Measurements from ENCODE around the gene AP1M1.
"Not testable (repeated sequence)": the region's sequence is repeated elsewhere in the genome, so short reads cannot be mapped to it uniquely, and the experiment has no call there.

The AP1M1 gene

DNA sequence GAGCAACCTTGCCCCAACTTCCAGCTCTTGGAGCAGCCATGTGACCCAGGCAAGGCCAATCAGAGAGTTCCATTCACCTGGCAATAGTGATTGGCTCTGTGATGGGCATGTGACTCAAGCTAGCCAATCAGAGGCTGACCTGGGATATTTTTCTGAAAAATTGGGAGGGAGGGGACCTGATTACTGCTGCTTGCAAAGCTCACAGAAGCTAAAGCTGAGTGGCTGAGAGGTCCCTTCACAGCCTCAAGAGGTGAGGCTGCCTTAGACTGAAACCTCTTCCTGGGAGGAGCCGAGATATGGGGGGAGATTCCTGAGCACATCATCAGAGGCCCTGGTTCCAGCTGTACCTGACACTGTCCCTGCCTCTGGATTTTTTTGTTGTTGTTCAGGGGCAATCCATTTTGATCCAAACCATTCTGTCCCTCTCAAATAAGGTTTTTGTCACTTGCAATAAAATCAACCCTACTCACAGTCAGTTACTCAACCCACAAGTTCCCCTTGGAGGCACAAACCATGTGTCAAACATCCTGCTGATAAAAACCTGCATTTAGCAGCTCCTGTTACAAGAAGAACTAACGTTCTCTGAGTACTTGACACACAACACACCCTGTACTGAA, 29.1 kb upstream of the AP1M1 start:
- no peak for TF ChIP-seq CTCF (conservative IDR thresholded peaks at IDR 0.05)
- H3K27ac ChIP-seq, result no peak overlapping the region

DNA sequence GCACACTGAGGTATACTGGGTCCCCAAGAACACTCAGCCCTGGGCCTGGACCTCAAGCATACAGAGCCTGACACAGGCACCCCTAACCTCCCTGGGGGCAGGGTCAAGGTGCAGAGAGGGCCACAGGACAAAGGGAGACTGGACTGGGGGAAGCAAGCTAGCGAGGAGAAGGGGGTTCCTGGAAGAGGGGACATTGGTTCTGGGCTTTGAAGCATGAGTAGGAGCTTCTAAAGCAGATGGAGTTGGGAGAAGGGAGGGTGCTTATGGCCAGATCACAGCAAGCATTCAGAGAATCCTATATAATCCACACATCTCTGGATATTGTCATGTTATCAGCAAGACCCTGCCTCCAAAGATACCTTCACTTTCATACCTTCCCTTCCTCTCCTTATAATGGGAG, 27.6 kb upstream of the AP1M1 start:
- H3K27ac ChIP-seq, result no peak overlapping the region
- no peak for TF ChIP-seq CTCF (conservative IDR thresholded peaks at IDR 0.05)

DNA sequence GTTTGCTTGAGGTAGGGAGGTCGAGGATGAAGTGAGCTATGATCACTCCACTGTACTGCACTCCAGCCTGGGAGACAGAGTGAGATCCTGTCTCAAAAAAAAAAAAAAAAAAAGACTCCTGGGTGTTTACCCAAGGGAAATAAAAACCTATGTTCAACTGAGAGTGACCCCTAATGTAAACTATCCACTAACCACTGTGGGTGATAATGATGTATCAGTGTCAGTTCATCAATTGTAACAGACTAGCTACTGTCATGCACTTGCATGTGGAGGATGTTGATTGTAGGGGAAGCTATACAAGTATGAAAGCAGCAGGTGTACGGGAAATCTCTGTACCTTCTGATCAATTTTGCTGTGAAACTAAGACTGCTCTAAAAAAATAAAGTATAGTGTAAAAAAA, 21.8 kb upstream of the AP1M1 start:
- H3K27ac ChIP-seq, result no peak overlapping the region
- TF ChIP-seq CTCF (conservative IDR thresholded peaks at IDR 0.05), result no peak

GRCh38 chr19:16178866-16179265, 18.8 kb upstream of the AP1M1 start:
- H3K27ac ChIP-seq, result not testable (repeated sequence)

DNA sequence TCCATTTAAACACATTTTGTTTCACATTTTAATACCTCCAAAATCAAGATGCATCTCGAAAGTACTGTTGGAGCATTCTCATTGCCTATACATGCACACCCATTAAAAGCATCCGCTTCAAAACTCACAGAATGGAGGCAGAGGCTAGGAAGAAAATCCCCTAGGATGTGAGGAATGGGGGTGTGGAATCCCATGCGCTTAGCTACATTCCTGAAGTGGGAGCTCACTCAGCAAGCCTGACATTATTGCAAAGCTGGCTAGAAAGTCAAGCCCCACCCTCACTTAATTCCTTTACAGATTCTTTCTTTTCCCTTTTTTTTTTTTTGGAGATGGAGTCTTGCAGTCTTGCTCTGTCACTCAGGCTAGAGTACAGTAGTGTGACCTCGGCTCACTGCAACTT, 17.1 kb upstream of the AP1M1 start:
- no peak for TF ChIP-seq CTCF (conservative IDR thresholded peaks at IDR 0.05)
- H3K27ac ChIP-seq, result no peak overlapping the region

GRCh38 chr19:16184665-16185122, 13.0 kb upstream of the AP1M1 start:
- H3K27ac ChIP-seq, result peak overlapping the region; percentile 86
- TF ChIP-seq CTCF (conservative IDR thresholded peaks at IDR 0.05), result no peak

DNA sequence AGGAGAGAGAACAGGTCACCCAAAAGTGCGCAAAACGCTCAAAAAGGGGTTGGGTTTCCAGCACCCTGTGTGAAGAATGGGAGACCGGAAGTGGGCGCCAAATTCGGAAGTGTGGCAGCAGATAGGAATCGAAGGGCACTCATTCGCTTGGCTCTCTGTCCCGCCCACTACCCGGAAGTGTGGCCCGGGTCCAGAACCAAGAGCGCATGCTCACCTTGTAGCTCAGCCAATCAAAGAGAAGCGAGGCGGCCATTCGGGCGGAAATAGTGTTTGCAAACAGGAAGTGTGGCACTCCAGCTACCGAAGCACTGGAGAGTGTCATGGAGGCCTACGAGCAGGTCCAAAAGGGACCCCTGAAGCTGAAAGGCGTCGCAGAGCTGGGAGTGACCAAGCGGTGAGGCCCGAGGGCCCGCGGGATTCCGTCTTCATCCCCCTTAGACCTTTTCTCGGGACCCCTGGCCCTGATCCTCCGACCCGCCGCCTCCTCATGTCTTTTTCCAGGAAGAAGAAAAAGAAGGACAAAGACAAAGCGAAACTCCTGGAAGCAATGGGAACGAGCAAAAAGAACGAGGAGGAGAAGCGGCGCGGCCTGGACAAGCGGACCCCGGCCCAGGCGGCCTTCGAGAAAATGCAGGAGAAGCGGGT, 12.5 kb upstream of the AP1M1 start, which contains the start of gene FAM32A:
Gene FAM32A (plus strand): TSS at position 288 of the 645 bp plus-strand sequence. CDS start 33 bp downstream, at position 321.
- TF ChIP-seq CTCF (conservative IDR thresholded peaks at IDR 0.05), result no peak
- peak within 1 kb of the TSS; percentile 86 for H3K27ac ChIP-seq

DNA sequence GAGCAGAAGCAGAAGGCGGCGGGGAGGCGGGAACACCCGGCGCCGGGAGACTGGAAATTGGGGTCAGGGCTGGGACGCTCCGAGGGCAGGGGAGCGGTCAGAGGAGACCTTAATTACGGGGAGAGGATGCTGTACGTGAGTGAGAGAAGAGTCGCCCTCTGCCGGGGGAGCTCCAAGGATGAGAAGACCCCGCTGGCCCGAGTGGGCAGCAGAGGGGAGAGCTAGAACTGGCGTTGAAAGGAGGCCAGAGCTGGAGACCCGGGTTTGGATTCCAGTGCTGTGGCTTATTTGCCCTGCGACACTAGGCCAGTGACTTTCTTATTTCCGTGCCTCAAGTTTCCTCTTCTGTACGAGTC, 12.0 kb upstream of the AP1M1 start:
- peak overlapping the region; percentile 86 for H3K27ac ChIP-seq
- TF ChIP-seq CTCF (conservative IDR thresholded peaks at IDR 0.05), result peak; percentile 49

Data from VCaP (cell line).